ENCODE measurements around the gene CARD9. TPM values are rescaled to one million over a fixed set of nuclear protein-coding genes. Genes with fewer than 3 reads are reported as not detected.

The CARD9 gene
- polyA plus RNA-seq, 1 of the 3 experiments (the other 2 are of a cell fraction): 1.1 TPM

DNA sequence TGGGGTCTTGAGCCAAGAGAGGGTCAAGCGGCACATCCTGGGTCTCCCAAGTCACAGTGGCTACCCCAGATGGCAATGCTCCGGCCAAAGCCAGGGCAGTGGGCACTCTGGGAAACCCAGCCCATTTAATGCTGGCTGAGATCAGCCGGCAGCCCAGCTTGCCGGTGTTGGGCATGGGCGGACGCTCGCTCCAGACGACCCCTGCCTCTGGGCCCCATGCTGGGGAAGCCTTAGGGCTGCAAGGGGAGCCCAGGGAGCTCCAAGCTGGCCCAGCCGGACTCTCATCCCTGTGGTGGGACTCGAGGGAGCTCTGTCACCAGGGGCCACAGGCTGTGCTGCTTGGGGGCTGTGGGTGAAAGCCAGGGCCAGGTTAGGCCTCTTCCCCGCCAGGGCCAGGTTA lies 5.9 kb upstream of the CARD9 start:
- peaks cover 1 to 78% of the 10 kb centered on the region in 2 experiments for H3K36me3 ChIP-seq (replicated peaks in 1 of 2; ENCODE audit: control insufficient read depth in 1 of 2, insufficient read depth in 2 of 2, low read length in 1 of 2)
- no peaks in the 10 kb centered on the region for H3K27me3 ChIP-seq (ENCODE audit: insufficient read depth)
- 100% methylated on average over 4 of the region's 11 CpGs for WGBS (ENCODE audit: low lambda C conversion rate)
- H4K20me1 ChIP-seq (ENCODE audit: insufficient read depth): no peaks in the 10 kb centered on the region
- no peak overlapping the region for H3K4me2 ChIP-seq
- no peaks in the 10 kb centered on the region for H3K79me2 ChIP-seq (ENCODE audit: insufficient read depth)
- no peak overlapping the region for H3K4me3 ChIP-seq (ENCODE audit: low read depth in 2 of 2, low read length in 1 of 2)
- no peak for DNase-seq
- H3K27ac ChIP-seq (ENCODE audit: low read depth in 2 of 2, low read length in 1 of 2): no peak overlapping the region
- ChIA-PET POLR2A (no interaction called here), CTCF (interaction anchor here (1.3 to 3.9 kb wide), 4 partner anchors 16 to 66 kb away, joined by 3 to 15 read pairs (median 4); partner anchors contain the start of genes DNLZ and SNAPC4)
- H3K9me3 ChIP-seq: no peaks in the 10 kb centered on the region
- no peak for TF ChIP-seq JUND (IDR thresholded peaks at IDR 0.05)
- TF ChIP-seq SIN3A (IDR thresholded peaks at IDR 0.05; ENCODE audit: borderline replicate concordance, low read depth, low read length): no peak
- TF ChIP-seq MEF2A (IDR thresholded peaks at IDR 0.05; ENCODE audit: borderline replicate concordance, low read depth): no peak
- no peak for TF ChIP-seq RCOR1 (IDR thresholded peaks at IDR 0.05; ENCODE audit: low read length)
- no peak for TF ChIP-seq RXRA (IDR thresholded peaks at IDR 0.05; ENCODE audit: borderline replicate concordance, low read depth)
- TF ChIP-seq, protein P1, sequence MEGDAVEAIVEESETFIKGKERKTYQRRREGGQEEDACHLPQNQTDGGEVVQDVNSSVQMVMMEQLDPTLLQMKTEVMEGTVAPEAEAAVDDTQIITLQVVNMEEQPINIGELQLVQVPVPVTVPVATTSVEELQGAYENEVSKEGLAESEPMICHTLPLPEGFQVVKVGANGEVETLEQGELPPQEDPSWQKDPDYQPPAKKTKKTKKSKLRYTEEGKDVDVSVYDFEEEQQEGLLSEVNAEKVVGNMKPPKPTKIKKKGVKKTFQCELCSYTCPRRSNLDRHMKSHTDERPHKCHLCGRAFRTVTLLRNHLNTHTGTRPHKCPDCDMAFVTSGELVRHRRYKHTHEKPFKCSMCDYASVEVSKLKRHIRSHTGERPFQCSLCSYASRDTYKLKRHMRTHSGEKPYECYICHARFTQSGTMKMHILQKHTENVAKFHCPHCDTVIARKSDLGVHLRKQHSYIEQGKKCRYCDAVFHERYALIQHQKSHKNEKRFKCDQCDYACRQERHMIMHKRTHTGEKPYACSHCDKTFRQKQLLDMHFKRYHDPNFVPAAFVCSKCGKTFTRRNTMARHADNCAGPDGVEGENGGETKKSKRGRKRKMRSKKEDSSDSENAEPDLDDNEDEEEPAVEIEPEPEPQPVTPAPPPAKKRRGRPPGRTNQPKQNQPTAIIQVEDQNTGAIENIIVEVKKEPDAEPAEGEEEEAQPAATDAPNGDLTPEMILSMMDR (IDR thresholded peaks at IDR 0.05): no peak
- no peak for TF ChIP-seq SMC3 (IDR thresholded peaks at IDR 0.05; ENCODE audit: low read depth, low read length)
- TF ChIP-seq, protein P2, sequence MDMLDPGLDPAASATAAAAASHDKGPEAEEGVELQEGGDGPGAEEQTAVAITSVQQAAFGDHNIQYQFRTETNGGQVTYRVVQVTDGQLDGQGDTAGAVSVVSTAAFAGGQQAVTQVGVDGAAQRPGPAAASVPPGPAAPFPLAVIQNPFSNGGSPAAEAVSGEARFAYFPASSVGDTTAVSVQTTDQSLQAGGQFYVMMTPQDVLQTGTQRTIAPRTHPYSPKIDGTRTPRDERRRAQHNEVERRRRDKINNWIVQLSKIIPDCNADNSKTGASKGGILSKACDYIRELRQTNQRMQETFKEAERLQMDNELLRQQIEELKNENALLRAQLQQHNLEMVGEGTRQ (IDR thresholded peaks at IDR 0.05; ENCODE audit: borderline replicate concordance, low read depth, low read length): no peak
- TF ChIP-seq, protein P3, sequence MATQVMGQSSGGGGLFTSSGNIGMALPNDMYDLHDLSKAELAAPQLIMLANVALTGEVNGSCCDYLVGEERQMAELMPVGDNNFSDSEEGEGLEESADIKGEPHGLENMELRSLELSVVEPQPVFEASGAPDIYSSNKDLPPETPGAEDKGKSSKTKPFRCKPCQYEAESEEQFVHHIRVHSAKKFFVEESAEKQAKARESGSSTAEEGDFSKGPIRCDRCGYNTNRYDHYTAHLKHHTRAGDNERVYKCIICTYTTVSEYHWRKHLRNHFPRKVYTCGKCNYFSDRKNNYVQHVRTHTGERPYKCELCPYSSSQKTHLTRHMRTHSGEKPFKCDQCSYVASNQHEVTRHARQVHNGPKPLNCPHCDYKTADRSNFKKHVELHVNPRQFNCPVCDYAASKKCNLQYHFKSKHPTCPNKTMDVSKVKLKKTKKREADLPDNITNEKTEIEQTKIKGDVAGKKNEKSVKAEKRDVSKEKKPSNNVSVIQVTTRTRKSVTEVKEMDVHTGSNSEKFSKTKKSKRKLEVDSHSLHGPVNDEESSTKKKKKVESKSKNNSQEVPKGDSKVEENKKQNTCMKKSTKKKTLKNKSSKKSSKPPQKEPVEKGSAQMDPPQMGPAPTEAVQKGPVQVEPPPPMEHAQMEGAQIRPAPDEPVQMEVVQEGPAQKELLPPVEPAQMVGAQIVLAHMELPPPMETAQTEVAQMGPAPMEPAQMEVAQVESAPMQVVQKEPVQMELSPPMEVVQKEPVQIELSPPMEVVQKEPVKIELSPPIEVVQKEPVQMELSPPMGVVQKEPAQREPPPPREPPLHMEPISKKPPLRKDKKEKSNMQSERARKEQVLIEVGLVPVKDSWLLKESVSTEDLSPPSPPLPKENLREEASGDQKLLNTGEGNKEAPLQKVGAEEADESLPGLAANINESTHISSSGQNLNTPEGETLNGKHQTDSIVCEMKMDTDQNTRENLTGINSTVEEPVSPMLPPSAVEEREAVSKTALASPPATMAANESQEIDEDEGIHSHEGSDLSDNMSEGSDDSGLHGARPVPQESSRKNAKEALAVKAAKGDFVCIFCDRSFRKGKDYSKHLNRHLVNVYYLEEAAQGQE (IDR thresholded peaks at IDR 0.05; ENCODE audit: low read depth, low read length): no peak
- TF ChIP-seq, protein P4, sequence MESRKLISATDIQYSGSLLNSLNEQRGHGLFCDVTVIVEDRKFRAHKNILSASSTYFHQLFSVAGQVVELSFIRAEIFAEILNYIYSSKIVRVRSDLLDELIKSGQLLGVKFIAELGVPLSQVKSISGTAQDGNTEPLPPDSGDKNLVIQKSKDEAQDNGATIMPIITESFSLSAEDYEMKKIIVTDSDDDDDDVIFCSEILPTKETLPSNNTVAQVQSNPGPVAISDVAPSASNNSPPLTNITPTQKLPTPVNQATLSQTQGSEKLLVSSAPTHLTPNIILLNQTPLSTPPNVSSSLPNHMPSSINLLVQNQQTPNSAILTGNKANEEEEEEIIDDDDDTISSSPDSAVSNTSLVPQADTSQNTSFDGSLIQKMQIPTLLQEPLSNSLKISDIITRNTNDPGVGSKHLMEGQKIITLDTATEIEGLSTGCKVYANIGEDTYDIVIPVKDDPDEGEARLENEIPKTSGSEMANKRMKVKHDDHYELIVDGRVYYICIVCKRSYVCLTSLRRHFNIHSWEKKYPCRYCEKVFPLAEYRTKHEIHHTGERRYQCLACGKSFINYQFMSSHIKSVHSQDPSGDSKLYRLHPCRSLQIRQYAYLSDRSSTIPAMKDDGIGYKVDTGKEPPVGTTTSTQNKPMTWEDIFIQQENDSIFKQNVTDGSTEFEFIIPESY (IDR thresholded peaks at IDR 0.05; ENCODE audit: borderline replicate concordance, low read depth): no peak
- TF ChIP-seq TEAD4 (IDR thresholded peaks at IDR 0.05; ENCODE audit: borderline replicate concordance, insufficient read depth): no peak
- TF ChIP-seq EP300 (IDR thresholded peaks at IDR 0.05; ENCODE audit: borderline replicate concordance in 1 of 2, low read depth in 1 of 2, low read length in 1 of 2): no peak
- TF ChIP-seq GABPA (IDR thresholded peaks at IDR 0.05; ENCODE audit: low read depth): no peak
- TF ChIP-seq ELF1 (IDR thresholded peaks at IDR 0.05): no peak
- TF ChIP-seq YY1 (IDR thresholded peaks at IDR 0.05; ENCODE audit: low read depth): no peak
- no peak for TF ChIP-seq CHD2 (IDR thresholded peaks at IDR 0.05; ENCODE audit: low read length, partially characterized antibody)
- TF ChIP-seq EZH2phosphoT487 (IDR thresholded peaks at IDR 0.05; ENCODE audit: borderline replicate concordance, low read depth): no peak
- TF ChIP-seq NRF1 (IDR thresholded peaks at IDR 0.05; ENCODE audit: low read depth, low read length): no peak
- no peak for TF ChIP-seq RFX5 (IDR thresholded peaks at IDR 0.05; ENCODE audit: low read length)
- no peaks in the 10 kb centered on the region for H3K9me2 ChIP-seq
- no peaks in the 10 kb centered on the region for H3F3A ChIP-seq (replicated peaks; ENCODE audit: insufficient read depth)
- H3K4me1 ChIP-seq (ENCODE audit: control insufficient read depth in 1 of 2, insufficient read depth in 2 of 2, low read depth in 1 of 2, low read length in 1 of 2): peaks cover 0 to 17% of the 10 kb centered on the region in 2 experiments; a peak in 1 of 4 replicates
- H2AFZ ChIP-seq (ENCODE audit: low read depth): no peak overlapping the region
- no peak overlapping the region for H3K9ac ChIP-seq

Data from SK-N-SH (cell line).